HG02884 (cell line): ENCODE data around the gene LSM12.
"Not testable (repeated sequence)": the region's sequence is repeated elsewhere in the genome, so short reads cannot be mapped to it uniquely, and the experiment has no call there.

Source experiments
- ATAC-seq: cut with Tn5 transposase; IDR thresholded peaks from one replicate; pipeline ENCODE4 v1.9.1; 2021; ENCODE audit warnings: mild to moderate bottlenecking, moderate library complexity; ENCODE audit not compliant: unreplicated experiment

Gene LSM12

GRCh38 chr17:44066204-44066930, at the start of gene LSM12:
TSS of gene LSM12 (minus strand) at chr17:44066671. CDS start at chr17:44066587, 84 bp downstream.
- ATAC-seq: peak; percentile 55

GRCh38 chr17:44115585-44116415, 49.3 kb upstream of the LSM12 start:
- ATAC-seq: no peak

DNA sequence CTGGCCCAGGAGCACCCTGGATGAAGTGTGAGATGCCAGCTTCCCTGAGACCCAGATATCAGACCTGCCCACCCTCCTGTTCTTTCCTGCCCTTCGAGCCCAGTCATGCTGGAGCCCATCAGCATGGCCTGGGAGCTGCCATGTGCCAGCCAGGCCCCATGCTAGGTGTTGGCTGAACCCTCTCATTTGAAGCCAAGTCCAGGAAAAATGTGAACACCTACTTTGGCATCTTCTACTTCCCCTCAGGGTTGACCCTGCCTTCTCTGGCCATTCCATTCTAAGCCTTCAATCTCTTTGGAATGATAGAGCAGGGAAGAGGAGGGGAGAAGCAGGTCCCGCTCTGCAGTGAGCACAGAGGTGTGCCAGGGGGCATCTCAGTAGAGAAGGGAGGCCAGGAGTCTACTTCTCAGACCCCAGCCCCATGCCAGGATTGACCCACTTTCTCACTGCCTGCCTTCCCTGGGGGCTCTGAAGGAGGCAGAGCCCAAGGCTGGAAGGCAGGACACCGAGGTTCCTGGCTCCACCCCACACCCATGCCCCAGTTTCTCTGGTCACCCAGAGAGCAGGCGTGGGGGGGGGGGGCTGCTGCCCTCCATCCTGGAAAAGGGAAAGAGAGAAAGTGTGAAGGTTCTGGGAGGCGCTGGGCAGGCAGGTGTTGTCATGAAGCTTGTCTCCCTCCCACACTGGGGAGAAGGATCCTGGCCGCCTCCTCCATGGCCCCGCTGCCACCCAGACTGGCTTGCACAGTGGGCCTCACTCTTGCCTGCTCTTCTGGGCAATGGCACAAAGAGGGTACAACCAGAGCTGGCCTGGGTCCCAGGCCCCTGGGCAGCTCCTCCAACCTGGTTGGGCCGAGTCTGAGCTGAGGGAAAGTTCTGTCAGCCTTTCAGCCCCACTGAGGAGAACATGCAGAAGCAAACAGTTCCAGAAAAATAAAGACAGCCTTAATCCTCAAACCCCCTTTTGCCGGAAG, 47.7 kb upstream of the LSM12 start:
- no peak for ATAC-seq

DNA sequence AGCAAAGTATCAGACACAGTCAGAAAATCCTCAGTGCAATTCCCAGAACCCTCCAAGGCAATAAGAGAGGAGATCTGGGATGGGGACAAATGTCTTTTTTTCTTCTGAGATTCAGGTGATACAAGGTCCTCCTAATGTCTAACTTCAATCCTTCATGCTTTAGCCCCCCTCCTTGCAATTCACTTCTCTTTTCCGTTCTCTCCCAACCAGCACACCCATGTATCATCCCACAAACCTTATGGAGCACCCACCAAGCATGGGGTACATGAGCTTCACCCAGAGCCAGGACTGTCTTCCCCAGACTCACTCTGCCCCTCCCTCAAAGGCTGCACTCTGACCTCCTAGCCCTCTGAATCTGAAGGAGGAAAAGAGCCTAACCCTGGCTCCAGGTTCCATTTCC, 46.9 kb upstream of the LSM12 start:
- ATAC-seq: no peak

DNA sequence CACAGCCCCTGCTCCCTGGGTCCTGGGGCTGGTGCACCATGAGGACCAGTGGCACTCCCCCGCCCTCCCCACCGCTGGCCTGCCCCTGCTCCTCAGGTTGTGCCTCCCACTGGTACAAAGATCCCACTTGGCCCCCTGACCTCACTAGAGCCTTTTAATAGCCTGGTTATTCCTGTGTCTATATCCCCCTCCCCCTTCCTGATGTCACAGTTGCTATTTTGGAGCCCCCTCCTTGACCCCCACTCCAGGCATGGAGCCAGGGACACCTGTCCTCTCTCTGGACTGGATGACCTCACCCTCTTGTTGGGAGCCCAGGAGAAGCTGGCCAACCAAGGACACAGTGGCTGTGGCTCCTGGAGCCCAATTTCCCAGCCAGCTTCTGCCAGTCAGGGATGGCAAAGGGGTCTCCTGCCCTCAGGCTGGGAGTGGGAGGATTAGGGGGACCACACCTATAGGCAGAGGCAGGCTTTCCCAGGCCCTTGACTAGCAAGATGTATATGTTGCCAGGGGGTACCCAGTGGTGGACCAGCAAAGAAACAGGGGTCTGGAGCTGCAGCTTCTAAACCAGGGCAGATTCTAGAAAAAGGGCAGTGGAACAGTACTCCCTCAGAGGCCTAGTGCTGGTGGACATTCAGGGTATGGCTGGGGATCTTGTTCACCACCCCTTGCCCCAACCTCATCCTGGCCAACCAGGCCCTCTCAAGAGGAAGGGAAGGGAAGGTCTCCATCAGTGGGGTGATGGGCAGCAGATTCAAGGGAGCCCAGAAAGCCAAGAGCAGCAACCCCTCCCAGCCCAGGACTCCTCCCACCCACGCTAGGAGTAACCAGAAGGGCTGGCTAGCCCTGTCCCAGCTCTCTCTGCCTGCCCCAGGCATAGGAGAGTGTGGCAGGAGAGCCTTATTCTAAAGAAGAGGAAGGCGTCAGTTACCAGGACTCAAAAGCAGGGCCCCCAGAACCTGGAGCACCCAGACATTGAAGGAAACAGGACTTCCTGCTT, 46.1 kb upstream of the LSM12 start:
- no peak for ATAC-seq

DNA sequence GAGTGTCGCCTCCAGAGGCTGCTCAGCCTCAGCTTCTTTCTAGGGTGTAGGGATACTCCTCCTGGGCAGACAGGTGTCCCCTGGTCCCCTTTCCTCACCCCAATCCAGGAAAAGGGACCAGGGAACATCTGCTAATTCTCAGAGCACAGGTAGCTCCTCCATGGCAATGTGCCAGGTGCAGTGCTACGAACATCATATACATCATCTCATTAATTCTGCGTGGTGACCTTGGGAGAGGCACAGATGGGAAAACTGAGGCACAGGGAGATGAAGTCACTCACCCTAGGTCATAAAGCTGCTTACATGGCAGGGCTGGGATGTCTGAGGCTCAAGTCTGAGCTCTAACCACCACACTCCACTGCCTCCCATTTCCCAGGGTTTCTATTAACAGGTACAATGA, 45.3 kb upstream of the LSM12 start:
- ATAC-seq: no peak

DNA sequence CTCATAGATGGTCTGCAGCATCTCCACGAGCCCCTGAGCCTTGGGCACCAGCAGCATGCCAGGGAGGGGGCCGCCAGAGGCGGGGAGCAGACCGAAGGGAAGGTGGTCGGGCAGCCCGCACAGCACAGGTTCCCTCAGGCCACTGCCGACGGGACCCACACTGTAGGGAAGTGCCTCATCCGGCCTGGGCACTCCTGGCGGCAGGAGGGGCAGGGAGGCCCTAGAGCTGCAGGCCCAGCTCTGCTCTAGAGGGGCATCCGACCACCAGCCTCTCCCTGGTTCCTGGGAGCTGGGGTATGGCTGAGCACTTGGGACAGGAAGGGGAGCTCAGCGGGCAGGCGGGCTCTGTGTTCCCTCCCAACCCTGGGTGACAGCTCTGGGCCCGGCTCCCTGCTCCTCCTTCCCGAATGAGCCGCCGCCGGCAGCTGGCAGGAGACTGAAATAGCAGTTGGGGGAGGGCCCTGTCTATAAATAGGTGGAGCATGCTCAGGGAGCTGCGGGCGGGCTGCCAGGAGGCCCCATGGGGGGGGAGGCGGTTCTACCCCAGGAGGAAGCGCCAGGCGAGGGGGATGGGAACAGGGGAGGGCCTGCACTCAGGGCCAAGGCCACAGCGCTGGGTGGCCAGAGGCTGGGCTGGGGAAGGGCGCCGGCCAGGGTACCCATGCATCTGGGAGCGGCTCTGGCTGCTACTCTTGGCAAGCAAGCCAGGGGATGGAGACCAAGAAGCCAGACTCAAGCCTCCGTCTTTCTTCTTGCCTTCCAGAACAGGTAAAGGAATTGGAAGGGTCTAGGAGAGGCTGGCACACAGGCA, 44.6 kb upstream of the LSM12 start:
- no peak for ATAC-seq

GRCh38 chr17:44110011-44110686, 43.7 kb upstream of the LSM12 start:
- ATAC-seq: no peak

DNA sequence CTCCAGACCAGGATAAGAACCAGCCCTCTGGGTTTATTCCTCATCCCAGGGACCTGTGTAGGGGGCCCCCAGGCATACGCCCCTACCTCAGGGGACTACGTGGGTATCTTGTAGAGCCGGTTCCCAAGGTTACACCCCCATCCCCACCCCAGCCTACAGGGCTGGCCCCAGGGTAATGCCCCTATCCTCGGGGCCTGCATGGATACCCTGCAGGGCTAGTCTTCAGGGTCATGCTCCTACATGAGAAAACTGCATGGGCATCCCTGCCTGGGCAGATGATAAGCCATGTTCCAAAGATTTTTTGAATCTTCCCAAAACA, 42.8 kb upstream of the LSM12 start:
- no peak for ATAC-seq

- ATAC-seq: no peak
Measured at GRCh38 chr17:44108440-44109311, 42.2 kb upstream of the LSM12 start.

DNA sequence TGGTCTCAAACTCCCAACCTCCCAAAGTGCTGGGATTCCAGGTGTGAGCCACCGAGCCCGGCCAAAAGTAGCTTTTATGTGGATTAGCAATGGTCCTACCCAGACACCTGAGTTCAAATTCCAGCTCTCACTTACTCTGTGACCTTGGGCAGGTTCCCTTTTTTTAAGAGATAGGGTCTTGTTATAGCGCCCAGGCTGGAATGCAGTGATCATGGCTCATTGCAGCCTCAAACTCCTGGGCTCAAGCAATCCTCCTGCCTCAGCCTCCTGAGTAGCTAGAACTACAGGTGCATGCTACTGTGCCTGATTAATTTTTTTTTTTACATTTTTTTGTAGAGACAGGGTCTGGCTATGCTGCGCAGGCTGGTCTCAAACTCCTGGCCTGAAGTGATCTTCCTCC, 40.3 kb upstream of the LSM12 start:
- ATAC-seq: no peak

DNA sequence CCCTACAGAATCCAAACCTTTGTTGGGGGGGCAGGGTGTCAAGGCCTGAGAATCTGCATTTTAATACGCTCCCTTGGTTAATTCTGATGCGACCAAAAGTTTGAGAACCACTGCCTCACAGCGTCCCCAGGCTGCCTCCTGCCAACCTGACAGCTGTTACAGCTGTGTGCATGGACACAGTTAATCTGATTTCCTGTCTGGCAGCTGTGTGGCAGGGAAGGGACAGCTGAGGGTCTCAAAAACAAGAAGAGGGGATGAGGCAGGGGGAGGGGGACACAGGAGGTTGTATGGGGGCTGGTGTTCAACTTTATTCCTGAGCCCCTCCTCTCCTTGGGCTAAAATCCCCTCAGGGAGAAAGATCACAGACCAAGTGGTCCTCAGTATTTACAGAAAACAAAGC, 39.5 kb upstream of the LSM12 start:
- ATAC-seq: no peak

DNA sequence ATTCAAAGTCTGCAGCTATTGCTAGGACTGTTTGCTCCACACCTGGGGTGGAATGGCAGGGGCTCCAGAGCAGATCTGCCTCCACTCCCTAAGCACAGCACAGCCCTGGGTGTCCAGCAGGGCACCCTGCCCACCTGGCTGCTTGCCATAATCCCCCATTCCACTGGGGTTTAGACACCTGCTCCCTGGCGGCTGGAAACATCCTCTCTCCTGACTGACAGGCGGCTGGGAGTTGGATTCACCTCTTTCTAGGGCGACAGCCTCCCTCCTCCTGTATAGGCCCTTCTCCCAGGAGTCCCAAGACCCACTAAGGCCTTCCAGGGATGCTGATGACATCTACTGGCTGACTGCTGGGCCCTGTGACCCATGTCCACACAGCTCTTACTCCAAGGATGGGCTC, 39.0 kb upstream of the LSM12 start:
- ATAC-seq: no peak

- no peak for ATAC-seq
Measured at GRCh38 chr17:44102849-44103622, 36.6 kb upstream of the LSM12 start.

DNA sequence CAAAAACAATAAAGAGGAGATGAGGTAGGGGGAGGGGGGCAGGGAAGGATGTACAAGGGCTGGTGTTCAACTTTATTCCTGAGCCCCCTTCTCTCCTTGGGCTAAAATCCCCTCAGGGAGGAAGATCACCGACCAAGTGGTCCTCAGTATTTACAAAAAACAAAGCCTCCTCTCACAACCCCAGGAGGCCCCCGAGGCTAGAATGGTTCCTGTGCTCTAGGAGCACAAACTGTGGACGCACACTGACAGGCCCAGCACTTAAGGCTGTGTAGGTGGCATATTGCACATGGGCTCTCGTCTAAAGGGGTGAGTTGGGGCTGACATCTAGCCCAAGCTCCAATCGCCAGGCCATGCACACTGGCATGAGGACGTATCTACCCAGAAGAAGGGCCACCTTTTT, 35.4 kb upstream of the LSM12 start:
- ATAC-seq: not testable (repeated sequence)

- ATAC-seq: no peak
Measured at GRCh38 chr17:44097110-44097958, 30.9 kb upstream of the LSM12 start.
